Liver (tissue), 9 donors: ENCODE data around the gene CREG2. TPM values are rescaled to one million over a fixed set of nuclear protein-coding genes. Genes with fewer than 3 reads are reported as not detected.

ENCODE experiments used
- DNase-seq: peaks from one replicate; pipeline ENCODE4 v3.0.0-alpha.2; 2017; ENCODE audit warnings: low spot score
- H3K27ac ChIP-seq, 2 donors: one replicate each; pipeline ENCODE4 v1.7.0; 2013; ENCODE audit warnings: inconsistent platforms in 2 of 2, low read length in 2 of 2, control low read depth in 1 of 2, low read depth in 1 of 2, mild to moderate bottlenecking in 1 of 2
- H3K27me3 ChIP-seq, 4 donors: one replicate each; pipeline versions ENCODE4 v1.6.1 to v1.7.0; 2013; ENCODE audit warnings: low read length in 3 of 4, inconsistent platforms in 1 of 4, mild to moderate bottlenecking in 1 of 4, moderate library complexity in 1 of 4; ENCODE audit not compliant: control insufficient read depth in 4 of 4, insufficient read depth in 4 of 4
- H3K36me3 ChIP-seq, 4 donors: one replicate each; pipeline versions ENCODE4 v1.6.1 to v1.7.0; 2013; ENCODE audit warnings: low read length in 3 of 4, mild to moderate bottlenecking in 3 of 4, low read depth in 1 of 4, moderate library complexity in 1 of 4; ENCODE audit not compliant: control insufficient read depth in 4 of 4, insufficient read depth in 3 of 4
- H3K4me1 ChIP-seq, 4 donors: one replicate each; pipeline versions ENCODE4 v1.6.1 to v1.7.0; 2013; ENCODE audit warnings: low read length in 3 of 4, mild to moderate bottlenecking in 3 of 4, moderate library complexity in 1 of 4; ENCODE audit not compliant: control insufficient read depth in 4 of 4, insufficient read depth in 4 of 4
- H3K4me3 ChIP-seq, 3 donors: one replicate each; pipeline versions ENCODE4 v1.6.1 to v1.7.0; 2013; ENCODE audit warnings: low read length in 3 of 3, control low read depth in 1 of 3, low read depth in 1 of 3, mild to moderate bottlenecking in 1 of 3
- H3K9ac ChIP-seq, 2 donors: one replicate each; pipeline ENCODE4 v1.7.0; 2013; ENCODE audit warnings: low read length in 2 of 2, mild to moderate bottlenecking in 2 of 2, moderate library complexity in 2 of 2, control low read depth in 1 of 2, low read depth in 1 of 2
- H3K9me3 ChIP-seq, 4 donors: one replicate each; pipeline versions ENCODE4 v1.6.1 to v1.7.0; 2013; ENCODE audit warnings: low read length in 3 of 4; ENCODE audit not compliant: control insufficient read depth in 4 of 4
- CTCF ChIP-seq: fragments of 150-350 bp; IDR thresholded peaks from 2 replicates; pipeline ENCODE4 v1.5.1; 2017; ENCODE audit warnings: improper control_type of control experiment, low read depth, low read length; ENCODE audit not compliant: missing input control
- EGR1 ChIP-seq, 2 donors: IDR thresholded peaks; 2 replicates each; pipeline ENCODE4 v1.6.1; 2016 to 2018; ENCODE audit warnings: antibody characterized with exemption in 2 of 2, low read depth in 2 of 2
- FOXA1 ChIP-seq: IDR thresholded peaks from 2 replicates; pipeline ENCODE4 v1.6.1; 2016; ENCODE audit warnings: antibody characterized with exemption
- FOXA2 ChIP-seq: IDR thresholded peaks from 2 replicates; pipeline ENCODE4 v1.6.1; 2016; ENCODE audit warnings: antibody characterized with exemption
- GABPA ChIP-seq, 2 donors: IDR thresholded peaks in 1 of 2; conservative IDR thresholded peaks in 1 of 2; 2 replicates each; pipeline ENCODE4 v1.6.1; 2016; ENCODE audit warnings: antibody characterized with exemption in 2 of 2, mild to moderate bottlenecking in 1 of 2, moderate library complexity in 1 of 2
- HNF4A ChIP-seq, 2 donors: conservative IDR thresholded peaks; 2 replicates each; pipeline ENCODE4 v1.6.1; 2016; ENCODE audit warnings: antibody characterized with exemption in 2 of 2, mild to moderate bottlenecking in 2 of 2
- HNF4G ChIP-seq: IDR thresholded peaks from 2 replicates; pipeline ENCODE4 v1.6.1; 2016; ENCODE audit warnings: antibody characterized with exemption
- JUND ChIP-seq, 2 donors: IDR thresholded peaks; 2 replicates each; pipeline ENCODE4 v1.6.1; 2016; ENCODE audit warnings: antibody characterized with exemption in 2 of 2
- MAX ChIP-seq: IDR thresholded peaks from 2 replicates; pipeline ENCODE4 v1.6.1; 2016; ENCODE audit warnings: antibody characterized with exemption
- NR2F2 ChIP-seq: IDR thresholded peaks from 2 replicates; pipeline ENCODE4 v1.6.1; 2016; ENCODE audit warnings: antibody characterized with exemption
- RAD21 ChIP-seq, 2 donors: IDR thresholded peaks; 2 replicates each; pipeline ENCODE4 v1.6.1; 2016; ENCODE audit warnings: antibody characterized with exemption in 2 of 2, mild to moderate bottlenecking in 2 of 2
- REST ChIP-seq: IDR thresholded peaks from 2 replicates; pipeline ENCODE4 v1.6.1; 2016; ENCODE audit warnings: antibody characterized with exemption, mild to moderate bottlenecking
- RXRA ChIP-seq, 2 donors: IDR thresholded peaks; 2 replicates each; pipeline ENCODE4 v1.6.1; 2017 to 2018; ENCODE audit warnings: antibody characterized with exemption in 2 of 2, mild to moderate bottlenecking in 1 of 2
- SP1 ChIP-seq: IDR thresholded peaks from 2 replicates; pipeline ENCODE4 v1.6.1; 2018; ENCODE audit warnings: antibody characterized with exemption, mild to moderate bottlenecking
- TAF1 ChIP-seq: conservative IDR thresholded peaks from 2 replicates; pipeline ENCODE4 v1.6.1; 2016; ENCODE audit warnings: antibody characterized with exemption, mild to moderate bottlenecking
- YY1 ChIP-seq: IDR thresholded peaks from 2 replicates; pipeline ENCODE4 v1.6.1; 2016; ENCODE audit warnings: antibody characterized with exemption, mild to moderate bottlenecking
- WGBS: extraction: QIAGEN DNeasy Blood & Tissue Kit; methylation state at CpG from one replicate; pipeline ENCODE4 v1.1.7; 2013; 5-methylcytosine and 5-hydroxymethylcytosine counted together
- polyA plus RNA-seq, 2 donors: library from polyadenylated mRNA; stranded (reverse) in 1 of 2; unstranded in 1 of 2; fragments of 200-250 nt in 1 of 2; fragments of >200 nt in 1 of 2; fragmentation: Nextera tagmentation in 1 of 2; extraction: Ambion mirVana in 1 of 2; gene quantifications; one replicate each; pipeline versions ENCODE4 v1.2.1 to v1.2.3, GENCODE V29; 2013 to 2015
- total RNA-seq, 2 donors: library from RNA; depleted of rRNA; stranded (reverse); fragments of >200 nt; gene quantifications; one replicate each; pipeline ENCODE4 v1.2.3, GENCODE V29; 2014
- TF ChIP-seq, protein P1 (sequence below): IDR thresholded peaks from 2 replicates; pipeline ENCODE4 v1.6.1; 2016; ENCODE audit warnings: antibody characterized with exemption
- donor health status: healthy.
- donor health status: healthy.
- donor health status: healthy.
- donor health status: healthy.
- donor health status: healthy.

CREG2 gene
- total and polyA plus RNA-seq, 4 donors: 0.05 TPM; not detected in 3

DNA sequence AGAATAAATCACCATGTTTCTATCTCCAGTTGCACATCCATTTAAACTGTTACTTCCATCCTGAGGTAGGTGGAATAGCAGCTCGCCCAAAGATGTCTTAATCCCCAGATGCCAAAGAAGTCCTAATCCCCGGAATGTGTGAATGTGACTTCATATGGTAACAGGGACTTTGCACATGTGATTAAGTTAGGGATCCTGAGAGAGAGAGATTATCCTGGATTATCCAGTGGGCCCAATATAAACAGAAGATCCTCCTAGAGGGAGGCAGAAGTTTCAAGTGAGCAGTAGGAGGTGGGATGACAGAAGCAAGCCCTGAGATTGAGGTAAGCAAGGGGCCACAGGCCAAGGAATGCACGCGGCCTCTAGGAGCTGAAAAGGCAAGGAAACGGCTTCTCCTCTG, 19.8 kb downstream of the CREG2 start:
- Histone ChIP-seq H3K9ac (no peak overlapping the region), H3K4me3 (no peak overlapping the region), H3K27me3 (no peaks in the 10 kb centered on the region), H3K36me3 (no peaks in the 10 kb centered on the region), H3K9me3 (no peaks in the 10 kb centered on the region), H3K4me1 (no peaks in the 10 kb centered on the region), H3K27ac (no peak overlapping the region)
- no peak for DNase-seq
- TF ChIP-seq NR2F2 (no peak), RAD21 (IDR thresholded peaks at IDR 0.05) (no peak), GABPA (IDR thresholded peaks at IDR 0.05 in 1 of 2, conservative IDR thresholded peaks at IDR 0.05 in 1 of 2) (no peak), CTCF (no peak), RXRA (IDR thresholded peaks at IDR 0.05) (no peak), HNF4A (conservative IDR thresholded peaks at IDR 0.05) (no peak), TAF1 (no peak), SP1 (no peak), YY1 (no peak), JUND (IDR thresholded peaks at IDR 0.05) (no peak)
- TF ChIP-seq, protein P1, sequence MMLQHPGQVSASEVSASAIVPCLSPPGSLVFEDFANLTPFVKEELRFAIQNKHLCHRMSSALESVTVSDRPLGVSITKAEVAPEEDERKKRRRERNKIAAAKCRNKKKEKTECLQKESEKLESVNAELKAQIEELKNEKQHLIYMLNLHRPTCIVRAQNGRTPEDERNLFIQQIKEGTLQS: no peak
- 93% methylated on average over 5 of the region's 5 CpGs for WGBS

DNA sequence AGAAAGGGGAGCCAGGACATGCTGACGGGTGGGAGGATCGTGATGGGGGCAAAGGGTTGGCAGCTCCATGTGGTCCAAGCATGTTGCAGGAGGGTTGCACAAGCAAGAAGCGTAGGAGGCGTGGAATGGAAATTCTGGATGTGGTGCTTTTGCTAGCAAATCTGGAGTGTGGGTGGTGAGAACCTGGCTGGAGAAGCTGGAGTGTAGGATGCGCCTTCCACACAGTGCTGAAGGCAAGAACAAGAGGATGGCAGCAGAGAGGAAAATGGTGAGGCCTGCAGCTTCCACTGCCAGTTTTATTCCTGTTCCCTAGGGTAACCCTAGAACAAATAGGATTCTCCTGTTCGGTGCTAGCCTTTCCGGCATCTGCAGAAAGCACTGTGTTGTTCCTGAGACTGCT, 22.4 kb downstream of the CREG2 start:
- Histone ChIP-seq H3K9me3 (no peaks in the 10 kb centered on the region), H3K4me1 (no peaks in the 10 kb centered on the region), H3K36me3 (no peaks in the 10 kb centered on the region), H3K27ac (no peak overlapping the region), H3K4me3 (no peak overlapping the region), H3K27me3 (no peaks in the 10 kb centered on the region), H3K9ac (no peak overlapping the region)
- TF ChIP-seq TAF1 (no peak), SP1 (no peak), MAX (no peak), HNF4A (conservative IDR thresholded peaks at IDR 0.05) (no peak)
- WGBS: 94% methylated on average over 7 of the region's 7 CpGs
- DNase-seq: no peak

DNA sequence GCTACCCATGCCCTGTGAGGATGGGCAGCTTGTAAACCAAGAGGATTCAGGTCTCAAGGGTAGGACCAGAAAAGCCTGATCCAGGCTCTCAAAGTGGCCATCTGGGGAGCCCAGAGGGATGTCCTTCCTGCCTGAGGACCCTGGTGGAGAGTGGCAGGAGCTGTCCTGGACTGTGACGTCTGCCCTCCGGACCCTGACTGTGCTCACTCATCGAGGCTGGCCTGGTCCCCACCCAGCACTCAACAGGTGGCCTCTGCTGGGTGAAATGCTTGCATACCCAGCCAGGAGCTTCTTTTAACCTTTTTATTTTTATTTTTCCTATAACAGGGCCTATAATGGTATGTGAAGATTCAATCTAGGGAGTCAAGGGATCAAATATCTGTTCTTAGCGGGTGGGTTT, 24.5 kb downstream of the CREG2 start:
- Histone ChIP-seq H3K4me1 (no peaks in the 10 kb centered on the region), H3K36me3 (no peaks in the 10 kb centered on the region), H3K4me3 (no peak overlapping the region), H3K27me3 (no peaks in the 10 kb centered on the region), H3K9me3 (no peaks in the 10 kb centered on the region), H3K9ac (no peak overlapping the region), H3K27ac (no peak overlapping the region)
- 79% methylated on average over 4 of the region's 4 CpGs for WGBS
- no peak for TF ChIP-seq HNF4A (conservative IDR thresholded peaks at IDR 0.05)
- no peak for TF ChIP-seq GABPA (IDR thresholded peaks at IDR 0.05 in 1 of 2, conservative IDR thresholded peaks at IDR 0.05 in 1 of 2)
- no peak for DNase-seq

DNA sequence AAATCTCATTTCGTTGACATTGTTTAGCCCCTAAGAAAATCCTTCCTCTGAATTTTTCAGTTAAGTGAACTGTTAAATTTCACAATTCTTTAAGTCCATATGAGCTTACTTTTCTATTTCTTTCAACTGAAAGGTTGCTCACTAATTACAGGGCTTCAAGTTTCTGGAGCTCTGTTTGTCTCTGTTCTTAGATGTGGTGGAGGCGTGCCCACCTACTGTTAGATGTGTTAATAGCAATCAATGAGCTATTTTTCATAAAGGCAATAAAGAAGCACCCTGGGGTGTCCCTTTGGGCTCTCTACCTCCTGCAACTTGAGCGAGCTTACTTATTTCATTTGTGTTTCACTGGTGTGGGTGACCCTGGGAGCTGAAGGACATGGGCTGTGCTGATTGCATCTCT, 25.0 kb downstream of the CREG2 start:
- 86% methylated on average over 3 of the region's 3 CpGs for WGBS
- Histone ChIP-seq H3K36me3 (no peaks in the 10 kb centered on the region), H3K9ac (no peak overlapping the region), H3K9me3 (no peaks in the 10 kb centered on the region), H3K27me3 (no peaks in the 10 kb centered on the region), H3K27ac (no peak overlapping the region), H3K4me3 (no peak overlapping the region), H3K4me1 (no peaks in the 10 kb centered on the region)
- DNase-seq: no peak
- TF ChIP-seq RAD21 (IDR thresholded peaks at IDR 0.05) (no peak), FOXA1 (no peak), HNF4A (conservative IDR thresholded peaks at IDR 0.05) (no peak), YY1 (no peak), REST (no peak), SP1 (no peak), JUND (IDR thresholded peaks at IDR 0.05) (no peak), RXRA (IDR thresholded peaks at IDR 0.05) (no peak), EGR1 (IDR thresholded peaks at IDR 0.05; ENCODE audit: low read depth in 2 of 2) (no peak), HNF4G (no peak), FOXA2 (no peak)
- TF ChIP-seq, protein P1: no peak
